Breast epithelium (tissue), 3 donors: ENCODE measurements around the gene CYP4F12.

Experiments
- POLR2A ChIP-seq: fragments of 450-650 bp; IDR thresholded peaks from one replicate; pipeline ENCODE4 v1.6.1; 2016; ENCODE audit warnings: antibody characterized with exemption, mild to moderate bottlenecking, moderate library complexity
- TF ChIP-seq, protein P1 (sequence below), 3 donors: fragments of 450-650 bp; IDR thresholded peaks; one replicate each; pipeline ENCODE4 v1.5.1; 2016 to 2017; ENCODE audit warnings: antibody characterized with exemption in 3 of 3, mild to moderate bottlenecking in 3 of 3, moderate library complexity in 3 of 3

DNA sequence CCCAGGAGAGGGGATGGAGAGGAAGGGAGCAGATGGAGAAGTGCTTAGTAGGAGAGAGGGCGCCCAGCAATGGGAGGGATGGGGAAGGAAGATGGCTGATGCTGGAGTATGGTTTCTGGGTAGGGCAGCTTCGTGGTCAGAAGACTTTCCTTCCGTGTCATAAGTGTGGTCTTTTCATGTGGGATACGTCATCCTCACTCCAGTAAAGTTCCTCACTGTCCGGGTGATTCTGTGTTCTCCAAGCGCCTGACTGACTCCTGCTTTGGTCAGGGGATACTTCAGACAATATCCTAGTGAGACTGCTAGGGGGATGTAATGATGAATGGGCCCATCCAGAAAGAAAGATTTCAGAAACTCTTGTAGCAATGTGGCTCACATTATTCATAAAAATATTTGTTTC, 61.0 kb downstream of the CYP4F12 start:
- TF ChIP-seq, protein P1, sequence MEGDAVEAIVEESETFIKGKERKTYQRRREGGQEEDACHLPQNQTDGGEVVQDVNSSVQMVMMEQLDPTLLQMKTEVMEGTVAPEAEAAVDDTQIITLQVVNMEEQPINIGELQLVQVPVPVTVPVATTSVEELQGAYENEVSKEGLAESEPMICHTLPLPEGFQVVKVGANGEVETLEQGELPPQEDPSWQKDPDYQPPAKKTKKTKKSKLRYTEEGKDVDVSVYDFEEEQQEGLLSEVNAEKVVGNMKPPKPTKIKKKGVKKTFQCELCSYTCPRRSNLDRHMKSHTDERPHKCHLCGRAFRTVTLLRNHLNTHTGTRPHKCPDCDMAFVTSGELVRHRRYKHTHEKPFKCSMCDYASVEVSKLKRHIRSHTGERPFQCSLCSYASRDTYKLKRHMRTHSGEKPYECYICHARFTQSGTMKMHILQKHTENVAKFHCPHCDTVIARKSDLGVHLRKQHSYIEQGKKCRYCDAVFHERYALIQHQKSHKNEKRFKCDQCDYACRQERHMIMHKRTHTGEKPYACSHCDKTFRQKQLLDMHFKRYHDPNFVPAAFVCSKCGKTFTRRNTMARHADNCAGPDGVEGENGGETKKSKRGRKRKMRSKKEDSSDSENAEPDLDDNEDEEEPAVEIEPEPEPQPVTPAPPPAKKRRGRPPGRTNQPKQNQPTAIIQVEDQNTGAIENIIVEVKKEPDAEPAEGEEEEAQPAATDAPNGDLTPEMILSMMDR (IDR thresholded peaks at IDR 0.05), result no peak
- no peak for TF ChIP-seq POLR2A
